HEK293 (cell line): ENCODE data around the gene NCCRP1.
A peak's percentile ranks its signal among the peaks of the same experiment; 100 is the strongest.

Experiments used
- CTCF ChIA-PET: fragments of 350-600 bp; formaldehyde crosslinking; extraction: SDS; loops from one replicate; lab custom pipeline; 2021; ENCODE audit warnings: antibody characterized with exemption; lab: Yijun Ruan, JAX
- POLR2A ChIA-PET: fragments of 300-600 bp; formaldehyde crosslinking; extraction: SDS; loops from one replicate; lab custom pipeline; 2020; ENCODE audit warnings: antibody characterized with exemption, inconsistent platforms; lab: Yijun Ruan, JAX
- H3K27ac ChIP-seq: fragments of 200-500 bp; sonication (Bioruptor generic); 2 replicates; pipeline ENCODE4 v1.5.1; 2014; ENCODE audit warnings: low read depth, low read length, control low read depth, inconsistent platforms; ENCODE audit errors: extremely low read depth
- H3K36me3 ChIP-seq, 2 experiments: fragments of 200-500 bp in 1 of 2; sonication (Bioruptor generic) in 1 of 2; 1 replicate in 1 of 2; 2 replicates in 1 of 2; pipeline ENCODE4 v1.5.1; 2014 to 2017; ENCODE audit warnings: inconsistent platforms in 2 of 2, low read length in 2 of 2; ENCODE audit not compliant: control insufficient read depth in 2 of 2, insufficient read depth in 1 of 2
- H3K4me1 ChIP-seq: fragments of 200-500 bp; sonication (Bioruptor generic); 2 replicates; pipeline ENCODE4 v1.5.1; 2014; ENCODE audit warnings: mild to moderate bottlenecking, low read length, inconsistent platforms; ENCODE audit not compliant: control insufficient read depth, insufficient read depth
- H3K4me3 ChIP-seq: 2 replicates; pipeline ENCODE4 v1.5.1; 2011; ENCODE audit warnings: low read depth, mild to moderate bottlenecking, control low read depth, low read length, moderate library complexity
- H3K9me3 ChIP-seq: fragments of 200-500 bp; sonication (Bioruptor generic); 2 replicates; pipeline ENCODE4 v1.5.1; 2014; ENCODE audit warnings: low read depth, low read length, inconsistent platforms; ENCODE audit not compliant: control insufficient read depth, insufficient read depth
- BCL6B ChIP-seq: fragments of 450-650 bp; formaldehyde crosslinking; IDR thresholded peaks from 2 replicates; pipeline ENCODE4 v1.5.1; 2017; ENCODE audit warnings: missing biosample characterization, missing genetic modification characterization
- GLI2 ChIP-seq: fragments of 450-650 bp; formaldehyde crosslinking; IDR thresholded peaks from 2 replicates; pipeline ENCODE4; 2017; ENCODE audit warnings: missing biosample characterization, missing genetic modification characterization, low read depth, borderline replicate concordance
- KLF16 ChIP-seq: fragments of 450-650 bp; formaldehyde crosslinking; IDR thresholded peaks from 2 replicates; pipeline ENCODE4 v1.5.1; 2017; ENCODE audit warnings: missing biosample characterization, missing genetic modification characterization
- MEIS1 ChIP-seq: sonication (generic); formaldehyde crosslinking; IDR thresholded peaks from 2 replicates; pipeline ENCODE4 v1.8.1; 2022; ENCODE audit warnings: missing genetic modification reagents, mild to moderate bottlenecking, borderline replicate concordance
- OSR2 ChIP-seq: fragments of 450-650 bp; formaldehyde crosslinking; IDR thresholded peaks from 2 replicates; pipeline ENCODE4 v1.5.1; 2016; ENCODE audit warnings: missing biosample characterization, missing genetic modification characterization
- SP7 ChIP-seq: fragments of 450-650 bp; formaldehyde crosslinking; IDR thresholded peaks from 2 replicates; pipeline ENCODE4 v1.5.1; 2016; ENCODE audit warnings: missing biosample characterization, missing genetic modification characterization
- WT1 ChIP-seq: fragments of 450-650 bp; formaldehyde crosslinking; IDR thresholded peaks from 2 replicates; pipeline ENCODE4 v1.5.1; 2016; ENCODE audit warnings: missing biosample characterization, missing genetic modification characterization
- ZBTB1 ChIP-seq: fragments of 450-650 bp; formaldehyde crosslinking; IDR thresholded peaks from 2 replicates; pipeline ENCODE4 v1.5.1; 2016; ENCODE audit warnings: missing biosample characterization, missing genetic modification characterization
- ZNF140 ChIP-seq: fragments of 450-650 bp; formaldehyde crosslinking; IDR thresholded peaks from 2 replicates; pipeline ENCODE4 v1.5.1; 2016; ENCODE audit warnings: missing biosample characterization, missing genetic modification characterization
- ZNF19 ChIP-seq: fragments of 450-650 bp; formaldehyde crosslinking; IDR thresholded peaks from 2 replicates; pipeline ENCODE4; 2016; ENCODE audit warnings: missing biosample characterization, missing genetic modification characterization, low read depth
- ZNF2 ChIP-seq: fragments of 450-650 bp; formaldehyde crosslinking; IDR thresholded peaks from 2 replicates; pipeline ENCODE4 v1.5.1; 2016; ENCODE audit warnings: missing biosample characterization, missing genetic modification characterization
- ZNF362 ChIP-seq: fragments of 450-650 bp; formaldehyde crosslinking; IDR thresholded peaks from 2 replicates; pipeline ENCODE4 v1.5.1; 2016; ENCODE audit warnings: missing biosample characterization, missing genetic modification characterization
- ZNF37A ChIP-seq: fragments of 450-650 bp; IDR thresholded peaks from 2 replicates; pipeline ENCODE4 v1.5.1; 2018; ENCODE audit warnings: missing biosample characterization, missing genetic modification characterization
- ZNF404 ChIP-seq: fragments of 450-650 bp; formaldehyde crosslinking; IDR thresholded peaks from 2 replicates; pipeline ENCODE4 v1.5.1; 2017; ENCODE audit warnings: missing biosample characterization, missing genetic modification characterization
- ZNF416 ChIP-seq: fragments of 450-650 bp; formaldehyde crosslinking; IDR thresholded peaks from 2 replicates; pipeline ENCODE4 v1.5.1; 2016; ENCODE audit warnings: missing biosample characterization, missing genetic modification characterization
- ZNF529 ChIP-seq: fragments of 450-650 bp; formaldehyde crosslinking; IDR thresholded peaks from 2 replicates; pipeline ENCODE4 v1.5.1; 2017; ENCODE audit warnings: missing genetic modification characterization, missing biosample characterization; ENCODE audit not compliant: insufficient replicate concordance
- ZNF548 ChIP-seq: fragments of 450-650 bp; formaldehyde crosslinking; IDR thresholded peaks from 2 replicates; pipeline ENCODE4 v1.5.1; 2016; ENCODE audit warnings: missing biosample characterization, missing genetic modification characterization
- ZNF560 ChIP-seq: fragments of 450-650 bp; formaldehyde crosslinking; IDR thresholded peaks from 2 replicates; pipeline ENCODE4 v1.5.1; 2017; ENCODE audit warnings: missing biosample characterization, missing genetic modification characterization, borderline replicate concordance
- ZNF626 ChIP-seq: fragments of 450-650 bp; sonication (Bioruptor Pico); formaldehyde crosslinking; IDR thresholded peaks from 2 replicates; pipeline ENCODE4 v1.5.1; 2018; ENCODE audit warnings: missing biosample characterization, missing genetic modification characterization, inconsistent platforms
- ZNF654 ChIP-seq: fragments of 450-650 bp; formaldehyde crosslinking; IDR thresholded peaks from 2 replicates; pipeline ENCODE4 v1.5.1; 2016; ENCODE audit warnings: low read depth, missing biosample characterization, missing genetic modification characterization
- ZSCAN30 ChIP-seq: fragments of 450-650 bp; IDR thresholded peaks from 2 replicates; pipeline ENCODE4 v1.5.1; 2018; ENCODE audit warnings: missing biosample characterization, mild to moderate bottlenecking, missing genetic modification characterization, moderate library complexity
- TF ChIP-seq, protein P1 (sequence below): fragments of 450-650 bp; formaldehyde crosslinking; IDR thresholded peaks from 2 replicates; pipeline ENCODE4 v1.5.1; 2016; ENCODE audit warnings: missing biosample characterization, missing genetic modification characterization
- TF ChIP-seq, protein P2 (sequence below): fragments of 450-650 bp; formaldehyde crosslinking; IDR thresholded peaks from 2 replicates; pipeline ENCODE4 v1.5.0; 2017; ENCODE audit warnings: missing biosample characterization, missing genetic modification characterization, borderline replicate concordance
- TF ChIP-seq, protein P3 (sequence below): fragments of 450-650 bp; formaldehyde crosslinking; IDR thresholded peaks from 2 replicates; pipeline ENCODE4 v1.5.1; 2016; ENCODE audit warnings: missing biosample characterization, missing genetic modification characterization
- TF ChIP-seq, protein P4 (sequence below): fragments of 450-650 bp; formaldehyde crosslinking; IDR thresholded peaks from 2 replicates; pipeline ENCODE4 v1.5.1; 2016; ENCODE audit warnings: missing biosample characterization, missing genetic modification characterization
- TF ChIP-seq, protein P5 (sequence below): fragments of 450-650 bp; formaldehyde crosslinking; IDR thresholded peaks from 2 replicates; pipeline ENCODE4 v1.5.1; 2016; ENCODE audit warnings: missing biosample characterization, missing genetic modification characterization

Gene NCCRP1

DNA sequence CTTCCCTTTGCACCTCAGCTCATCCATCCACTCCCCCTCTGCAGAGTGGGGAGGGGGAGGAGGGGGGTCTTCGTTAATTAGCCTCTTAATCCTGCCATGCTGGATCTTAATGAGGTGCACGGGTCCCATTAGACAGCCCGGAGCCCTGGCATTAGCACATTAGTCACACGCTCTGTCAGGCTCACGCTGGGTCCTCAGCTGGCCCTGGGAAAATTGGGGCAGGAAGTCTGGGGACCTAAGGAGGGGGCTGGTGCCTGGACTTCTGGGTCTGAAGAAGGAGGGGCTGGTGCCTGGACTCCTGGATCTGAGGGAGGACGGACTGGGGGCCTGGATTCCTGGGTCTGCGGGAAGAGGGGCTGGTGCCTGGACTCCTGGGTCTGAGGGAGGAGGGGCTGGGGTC, 444 bp upstream of the NCCRP1 start:
- CTCF ChIA-PET = interaction anchor here (0.6 to 1.5 kb wide), 6 partner anchors 9 to 140 kb away, joined by 3 to 6 read pairs (median 5); no protein-coding TSS in a partner anchor

GRCh38 chr19:39197808-39198207, 1.0 kb downstream of the NCCRP1 start:
- no peak overlapping the region for H3K4me3 ChIP-seq
- H3K36me3 ChIP-seq = no peaks in the 10 kb centered on the region
- no peaks in the 10 kb centered on the region for H3K9me3 ChIP-seq
- H3K27ac ChIP-seq = no peak overlapping the region
- ChIA-PET POLR2A (interaction anchor here (0.5 to 1.4 kb wide), 2 partner anchors 238 to 436 kb away, joined by 3 read pairs; partner anchors contain the start of gene RPS16), CTCF (interaction anchor here (0.6 to 2.1 kb wide), 10 partner anchors 10 to 158 kb away, joined by 3 to 14 read pairs (median 4); no protein-coding TSS in a partner anchor)
- no peaks in the 10 kb centered on the region for H3K4me1 ChIP-seq
- TF ChIP-seq MEIS1 = no peak
- TF ChIP-seq ZNF529 (tag by site-specific recombination) = no peak
- TF ChIP-seq ZNF654 (tag by site-specific recombination) = peak; percentile 29; the same call in 1 of the 2 replicates
- TF ChIP-seq SP7 (tag by site-specific recombination) = no peak
- TF ChIP-seq, protein P1, sequence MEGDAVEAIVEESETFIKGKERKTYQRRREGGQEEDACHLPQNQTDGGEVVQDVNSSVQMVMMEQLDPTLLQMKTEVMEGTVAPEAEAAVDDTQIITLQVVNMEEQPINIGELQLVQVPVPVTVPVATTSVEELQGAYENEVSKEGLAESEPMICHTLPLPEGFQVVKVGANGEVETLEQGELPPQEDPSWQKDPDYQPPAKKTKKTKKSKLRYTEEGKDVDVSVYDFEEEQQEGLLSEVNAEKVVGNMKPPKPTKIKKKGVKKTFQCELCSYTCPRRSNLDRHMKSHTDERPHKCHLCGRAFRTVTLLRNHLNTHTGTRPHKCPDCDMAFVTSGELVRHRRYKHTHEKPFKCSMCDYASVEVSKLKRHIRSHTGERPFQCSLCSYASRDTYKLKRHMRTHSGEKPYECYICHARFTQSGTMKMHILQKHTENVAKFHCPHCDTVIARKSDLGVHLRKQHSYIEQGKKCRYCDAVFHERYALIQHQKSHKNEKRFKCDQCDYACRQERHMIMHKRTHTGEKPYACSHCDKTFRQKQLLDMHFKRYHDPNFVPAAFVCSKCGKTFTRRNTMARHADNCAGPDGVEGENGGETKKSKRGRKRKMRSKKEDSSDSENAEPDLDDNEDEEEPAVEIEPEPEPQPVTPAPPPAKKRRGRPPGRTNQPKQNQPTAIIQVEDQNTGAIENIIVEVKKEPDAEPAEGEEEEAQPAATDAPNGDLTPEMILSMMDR (tag by site-specific recombination) = peak; percentile 53; the same call in 1 of the 2 replicates
- TF ChIP-seq ZNF626 (tag by site-specific recombination) = no peak
- TF ChIP-seq ZSCAN30 (tag by site-specific recombination) = no peak
- no peak for TF ChIP-seq ZNF362 (tag by site-specific recombination)
- no peak for TF ChIP-seq ZNF2 (tag by site-specific recombination)
- TF ChIP-seq, protein P2, sequence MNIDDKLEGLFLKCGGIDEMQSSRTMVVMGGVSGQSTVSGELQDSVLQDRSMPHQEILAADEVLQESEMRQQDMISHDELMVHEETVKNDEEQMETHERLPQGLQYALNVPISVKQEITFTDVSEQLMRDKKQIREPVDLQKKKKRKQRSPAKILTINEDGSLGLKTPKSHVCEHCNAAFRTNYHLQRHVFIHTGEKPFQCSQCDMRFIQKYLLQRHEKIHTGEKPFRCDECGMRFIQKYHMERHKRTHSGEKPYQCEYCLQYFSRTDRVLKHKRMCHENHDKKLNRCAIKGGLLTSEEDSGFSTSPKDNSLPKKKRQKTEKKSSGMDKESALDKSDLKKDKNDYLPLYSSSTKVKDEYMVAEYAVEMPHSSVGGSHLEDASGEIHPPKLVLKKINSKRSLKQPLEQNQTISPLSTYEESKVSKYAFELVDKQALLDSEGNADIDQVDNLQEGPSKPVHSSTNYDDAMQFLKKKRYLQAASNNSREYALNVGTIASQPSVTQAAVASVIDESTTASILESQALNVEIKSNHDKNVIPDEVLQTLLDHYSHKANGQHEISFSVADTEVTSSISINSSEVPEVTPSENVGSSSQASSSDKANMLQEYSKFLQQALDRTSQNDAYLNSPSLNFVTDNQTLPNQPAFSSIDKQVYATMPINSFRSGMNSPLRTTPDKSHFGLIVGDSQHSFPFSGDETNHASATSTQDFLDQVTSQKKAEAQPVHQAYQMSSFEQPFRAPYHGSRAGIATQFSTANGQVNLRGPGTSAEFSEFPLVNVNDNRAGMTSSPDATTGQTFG = no peak

More for the DNA sequence above, 444 bp upstream of the NCCRP1 start:
- H3K27ac ChIP-seq = no peak overlapping the region
- H3K4me1 ChIP-seq = no peaks in the 10 kb centered on the region
- TF ChIP-seq ZNF548 (tag by site-specific recombination) (no peak), OSR2 (tag by site-specific recombination) (no peak), ZNF37A (tag by site-specific recombination) (no peak), ZNF19 (no peak), ZNF404 (tag by site-specific recombination) (no peak), ZBTB1 (no peak), ZNF560 (tag by site-specific recombination) (no peak), BCL6B (tag by site-specific recombination) (no peak), KLF16 (tag by site-specific recombination) (no peak), ZNF140 (tag by site-specific recombination) (no peak), GLI2 (tag by site-specific recombination) (no peak), ZNF416 (tag by site-specific recombination) (no peak), WT1 (tag by site-specific recombination) (no peak), ZNF626 (tag by site-specific recombination) (no peak)
- TF ChIP-seq, protein P3, sequence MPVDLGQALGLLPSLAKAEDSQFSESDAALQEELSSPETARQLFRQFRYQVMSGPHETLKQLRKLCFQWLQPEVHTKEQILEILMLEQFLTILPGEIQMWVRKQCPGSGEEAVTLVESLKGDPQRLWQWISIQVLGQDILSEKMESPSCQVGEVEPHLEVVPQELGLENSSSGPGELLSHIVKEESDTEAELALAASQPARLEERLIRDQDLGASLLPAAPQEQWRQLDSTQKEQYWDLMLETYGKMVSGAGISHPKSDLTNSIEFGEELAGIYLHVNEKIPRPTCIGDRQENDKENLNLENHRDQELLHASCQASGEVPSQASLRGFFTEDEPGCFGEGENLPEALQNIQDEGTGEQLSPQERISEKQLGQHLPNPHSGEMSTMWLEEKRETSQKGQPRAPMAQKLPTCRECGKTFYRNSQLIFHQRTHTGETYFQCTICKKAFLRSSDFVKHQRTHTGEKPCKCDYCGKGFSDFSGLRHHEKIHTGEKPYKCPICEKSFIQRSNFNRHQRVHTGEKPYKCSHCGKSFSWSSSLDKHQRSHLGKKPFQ (tag by site-specific recombination) = no peak
- TF ChIP-seq, protein P4, sequence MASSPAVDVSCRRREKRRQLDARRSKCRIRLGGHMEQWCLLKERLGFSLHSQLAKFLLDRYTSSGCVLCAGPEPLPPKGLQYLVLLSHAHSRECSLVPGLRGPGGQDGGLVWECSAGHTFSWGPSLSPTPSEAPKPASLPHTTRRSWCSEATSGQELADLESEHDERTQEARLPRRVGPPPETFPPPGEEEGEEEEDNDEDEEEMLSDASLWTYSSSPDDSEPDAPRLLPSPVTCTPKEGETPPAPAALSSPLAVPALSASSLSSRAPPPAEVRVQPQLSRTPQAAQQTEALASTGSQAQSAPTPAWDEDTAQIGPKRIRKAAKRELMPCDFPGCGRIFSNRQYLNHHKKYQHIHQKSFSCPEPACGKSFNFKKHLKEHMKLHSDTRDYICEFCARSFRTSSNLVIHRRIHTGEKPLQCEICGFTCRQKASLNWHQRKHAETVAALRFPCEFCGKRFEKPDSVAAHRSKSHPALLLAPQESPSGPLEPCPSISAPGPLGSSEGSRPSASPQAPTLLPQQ = no peak
- TF ChIP-seq, protein P5, sequence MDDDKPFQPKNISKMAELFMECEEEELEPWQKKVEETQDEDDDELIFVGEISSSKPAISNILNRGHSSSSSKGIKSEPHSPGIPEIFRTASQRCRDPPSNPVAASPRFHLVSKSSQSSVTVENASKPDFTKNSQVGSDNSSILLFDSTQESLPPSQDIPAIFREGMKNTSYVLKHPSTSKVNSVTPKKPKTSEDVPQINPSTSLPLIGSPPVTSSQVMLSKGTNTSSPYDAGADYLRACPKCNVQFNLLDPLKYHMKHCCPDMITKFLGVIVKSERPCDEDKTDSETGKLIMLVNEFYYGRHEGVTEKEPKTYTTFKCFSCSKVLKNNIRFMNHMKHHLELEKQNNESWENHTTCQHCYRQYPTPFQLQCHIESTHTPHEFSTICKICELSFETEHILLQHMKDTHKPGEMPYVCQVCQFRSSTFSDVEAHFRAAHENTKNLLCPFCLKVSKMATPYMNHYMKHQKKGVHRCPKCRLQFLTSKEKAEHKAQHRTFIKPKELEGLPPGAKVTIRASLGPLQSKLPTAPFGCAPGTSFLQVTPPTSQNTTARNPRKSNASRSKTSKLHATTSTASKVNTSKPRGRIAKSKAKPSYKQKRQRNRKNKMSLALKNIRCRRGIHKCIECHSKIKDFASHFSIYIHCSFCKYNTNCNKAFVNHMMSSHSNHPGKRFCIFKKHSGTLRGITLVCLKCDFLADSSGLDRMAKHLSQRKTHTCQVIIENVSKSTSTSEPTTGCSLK (tag by site-specific recombination) = no peak
- H3K9me3 ChIP-seq = no peaks in the 10 kb centered on the region
- POLR2A ChIA-PET = interaction anchor here (0.6 kb wide), 1 partner anchor 8 kb away, joined by 7 read pairs; no protein-coding TSS in a partner anchor
- no peak overlapping the region for H3K4me3 ChIP-seq
- H3K36me3 ChIP-seq = no peaks in the 10 kb centered on the region
